ENCODE measurements around the gene UNC5C.

UNC5C gene

GRCh38 chr4:95466791-95467190 is 82.0 kb downstream of the UNC5C start:
- DNase-seq (ENCODE audit: low spot score) = no peak

- no peak for DNase-seq (ENCODE audit: low spot score)
Measured at GRCh38 chr4:95465010-95465409, 83.8 kb downstream of the UNC5C start.

GRCh38 chr4:95462921-95463320 is 85.9 kb downstream of the UNC5C start:
- no peak for DNase-seq (ENCODE audit: low spot score)

- DNase-seq (ENCODE audit: low spot score) = no peak
Measured at GRCh38 chr4:95457353-95457752, 91.4 kb downstream of the UNC5C start.

- DNase-seq (ENCODE audit: low spot score) = no peak
Measured at GRCh38 chr4:95450294-95450693, 98.5 kb downstream of the UNC5C start.

GRCh38 chr4:95446173-95446572 is 102.6 kb downstream of the UNC5C start:
- no peak for DNase-seq (ENCODE audit: low spot score)

- no peak for DNase-seq (ENCODE audit: low spot score)
Measured at GRCh38 chr4:95445251-95445650, 103.5 kb downstream of the UNC5C start.

GRCh38 chr4:95444812-95445211 is 104.0 kb downstream of the UNC5C start:
- no peak for DNase-seq (ENCODE audit: low spot score)

- no peak for DNase-seq (ENCODE audit: low spot score)
Measured at GRCh38 chr4:95439896-95440295, 108.9 kb downstream of the UNC5C start.

GRCh38 chr4:95439071-95439470 is 109.7 kb downstream of the UNC5C start:
- DNase-seq (ENCODE audit: low spot score) = no peak

GRCh38 chr4:95432466-95432865 is 116.3 kb downstream of the UNC5C start:
- no peak for DNase-seq (ENCODE audit: low spot score)

- no peak for DNase-seq (ENCODE audit: low spot score)
Measured at GRCh38 chr4:95431678-95432077, 117.1 kb downstream of the UNC5C start.

GRCh38 chr4:95429416-95429815 is 119.4 kb downstream of the UNC5C start:
- DNase-seq (ENCODE audit: low spot score) = no peak

- DNase-seq (ENCODE audit: low spot score) = no peak
Measured at GRCh38 chr4:95428291-95429070, 120.3 kb downstream of the UNC5C start.

- DNase-seq (ENCODE audit: low spot score) = no peak
Measured at GRCh38 chr4:95426455-95426854, 122.3 kb downstream of the UNC5C start.

- DNase-seq (ENCODE audit: low spot score) = no peak
Measured at GRCh38 chr4:95422436-95422835, 126.3 kb downstream of the UNC5C start.

- no peak for DNase-seq (ENCODE audit: low spot score)
Measured at GRCh38 chr4:95421869-95422268, 126.9 kb downstream of the UNC5C start.

GRCh38 chr4:95417531-95417930 is 131.2 kb downstream of the UNC5C start:
- DNase-seq (ENCODE audit: low spot score) = no peak

GRCh38 chr4:95415346-95415771 is 133.4 kb downstream of the UNC5C start:
- no peak for DNase-seq (ENCODE audit: low spot score)

GRCh38 chr4:95411371-95412088 is 137.2 kb downstream of the UNC5C start:
- no peak for DNase-seq (ENCODE audit: low spot score)

GRCh38 chr4:95410387-95410977 is 138.3 kb downstream of the UNC5C start:
- DNase-seq (ENCODE audit: low spot score) = no peak

- no peak for DNase-seq (ENCODE audit: low spot score)
Measured at GRCh38 chr4:95409750-95410149, 139.0 kb downstream of the UNC5C start.

GRCh38 chr4:95409127-95409526 is 139.6 kb downstream of the UNC5C start:
- no peak for DNase-seq (ENCODE audit: low spot score)
